HepG2 (cell line): ENCODE results near the gene POLR3K. TPM values are rescaled to one million over a fixed set of nuclear protein-coding genes. Genes with fewer than 3 reads are reported as not detected.

Experiments
- BCLAF1 ChIP-seq: fragments of 450-650 bp; IDR thresholded peaks from 2 replicates; pipeline ENCODE4 v1.6.1; 2017; ENCODE audit warnings: mild to moderate bottlenecking
- FOSL2 ChIP-seq: sonication (generic); formaldehyde crosslinking; IDR thresholded peaks from 2 replicates; pipeline ENCODE4 v1.4.0; 2020; ENCODE audit warnings: missing genetic modification reagents
- FOXC1 ChIP-seq: sonication (generic); formaldehyde crosslinking; IDR thresholded peaks from 2 replicates; pipeline ENCODE4 v1.8.0; 2022; ENCODE audit warnings: mild to moderate bottlenecking, missing genetic modification reagents, borderline replicate concordance
- MEF2D ChIP-seq: sonication (generic); formaldehyde crosslinking; IDR thresholded peaks from 2 replicates; pipeline ENCODE4 v1.5.1; 2020; ENCODE audit warnings: mild to moderate bottlenecking, missing genetic modification reagents
- NRL ChIP-seq: sonication (generic); formaldehyde crosslinking; IDR thresholded peaks from 2 replicates; pipeline ENCODE4 v1.5.0; 2020; ENCODE audit warnings: missing genetic modification reagents, mild to moderate bottlenecking, moderate library complexity, borderline replicate concordance
- PHB2 ChIP-seq: fragments of 450-650 bp; IDR thresholded peaks from 2 replicates; pipeline ENCODE4 v1.6.1; 2018; ENCODE audit not compliant: partially characterized antibody
- PTBP1 ChIP-seq: fragments of 200-400 bp; formaldehyde crosslinking; IDR thresholded peaks from 2 replicates; pipeline ENCODE4 v1.6.1; 2018; ENCODE audit warnings: low read length, low read depth; ENCODE audit not compliant: poor library complexity, severe bottlenecking
- RNF219 ChIP-seq: sonication (generic); formaldehyde crosslinking; IDR thresholded peaks from 2 replicates; pipeline ENCODE4 v1.5.0; 2020; ENCODE audit warnings: mild to moderate bottlenecking, missing genetic modification reagents
- TBP ChIP-seq: sonication (generic); formaldehyde crosslinking; IDR thresholded peaks from 2 replicates; pipeline ENCODE4 v1.5.0; 2020; ENCODE audit warnings: missing genetic modification reagents
- TGIF2 ChIP-seq: IDR thresholded peaks from 2 replicates; pipeline ENCODE4 v1.6.1; 2016; ENCODE audit warnings: control low read depth, missing compliant biosample characterization
- WIZ ChIP-seq: sonication (generic); formaldehyde crosslinking; IDR thresholded peaks from 2 replicates; pipeline ENCODE4 v1.5.1; 2020; ENCODE audit warnings: mild to moderate bottlenecking, missing genetic modification reagents
- ZBTB3 ChIP-seq: sonication (generic); formaldehyde crosslinking; IDR thresholded peaks from 2 replicates; pipeline ENCODE4 v1.4.0; 2020; ENCODE audit warnings: low read depth, mild to moderate bottlenecking, moderate library complexity, missing genetic modification reagents, borderline replicate concordance
- ZBTB39 ChIP-seq: sonication (generic); formaldehyde crosslinking; IDR thresholded peaks from 2 replicates; pipeline ENCODE4 v1.5.0; 2020; ENCODE audit warnings: missing genetic modification reagents
- ZNF337 ChIP-seq: sonication (generic); formaldehyde crosslinking; IDR thresholded peaks from 2 replicates; pipeline ENCODE4 v1.5.1; 2020; ENCODE audit warnings: missing genetic modification reagents, low read depth, mild to moderate bottlenecking, borderline replicate concordance
- ZNF543 ChIP-seq: sonication (generic); formaldehyde crosslinking; IDR thresholded peaks from 2 replicates; pipeline ENCODE4 v1.4.0; 2020; ENCODE audit warnings: mild to moderate bottlenecking, missing genetic modification reagents
- ZNF589 ChIP-seq: sonication (generic); formaldehyde crosslinking; conservative IDR thresholded peaks from 2 replicates; pipeline ENCODE4 v1.8.0; 2022; ENCODE audit warnings: mild to moderate bottlenecking, moderate library complexity, missing genetic modification reagents
- ZNF781 ChIP-seq: sonication (generic); formaldehyde crosslinking; IDR thresholded peaks from 2 replicates; pipeline ENCODE4 v1.5.1; 2020; ENCODE audit warnings: borderline replicate concordance, mild to moderate bottlenecking, missing genetic modification reagents; ENCODE audit errors: not compliant biosample characterization
- ZSCAN9 ChIP-seq: IDR thresholded peaks from 2 replicates; pipeline ENCODE4 v1.6.1; 2016; ENCODE audit warnings: borderline replicate concordance
- polyA plus RNA-seq, 8 experiments: library from polyadenylated mRNA; depleted of rRNA in 3 of 8; stranded (reverse) in 7 of 8; unstranded in 1 of 8; fragments of >200 nt; fragmentation: Illumina TruSeq in 4 of 8; extraction: Trizol in 4 of 8; gene quantifications; 2 replicates each; pipeline versions ENCODE4 v1.2.1 to v1.2.3, GENCODE V29; 2011 to 2016; ENCODE audit warnings: low read depth in 4 of 8, missing spikeins in 1 of 8, mixed read lengths in 1 of 8; ENCODE audit not compliant: insufficient read depth in 1 of 8
- total RNA-seq, 5 experiments: library from RNA; depleted of rRNA; stranded (reverse); fragments of >200 nt; fragmentation: Illumina TruSeq; extraction: Trizol; gene quantifications; 2 replicates each; pipeline ENCODE4 v1.2.3, GENCODE V29; 2016; ENCODE audit warnings: low read depth in 1 of 5
- TF ChIP-seq, protein P1 (sequence below): sonication (generic); formaldehyde crosslinking; IDR thresholded peaks from 2 replicates; pipeline ENCODE4 v1.4.0; 2020; ENCODE audit warnings: low read depth, mild to moderate bottlenecking, missing genetic modification reagents
- TF ChIP-seq, protein P2 (sequence below): sonication (generic); formaldehyde crosslinking; IDR thresholded peaks from 2 replicates; pipeline ENCODE4 v1.5.1; 2020; ENCODE audit warnings: mild to moderate bottlenecking, missing genetic modification reagents

Gene POLR3K
- total and polyA plus RNA-seq, 2 of the 13 experiments (the other 11 are each of a cell fraction or from before 2014, with no cell fraction given) = 14.8 to 18.8 TPM

DNA sequence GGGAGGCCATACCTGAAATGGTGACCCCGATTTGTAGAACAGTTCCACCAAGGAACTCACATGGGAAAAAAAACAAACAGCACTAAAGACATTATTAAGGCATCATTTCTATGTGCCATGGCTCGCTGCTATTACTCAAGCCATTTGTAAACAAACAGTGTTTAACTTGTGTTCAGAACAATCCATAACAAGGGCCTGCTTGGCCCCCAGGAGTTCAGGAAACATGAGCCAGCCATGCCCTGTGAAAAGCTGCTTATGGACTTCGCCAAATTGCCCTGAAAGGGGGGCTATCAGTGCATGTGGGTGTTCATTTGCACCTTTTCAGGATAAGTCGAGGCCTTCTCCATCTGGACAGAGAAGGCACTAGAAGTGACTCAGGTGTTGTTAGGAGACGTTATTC, 8.0 kb downstream of the POLR3K start (continued):
- TF ChIP-seq RNF219 (CRISPR knock-in tag) = no peak
- TF ChIP-seq ZNF543 (CRISPR knock-in tag) = no peak
- peak; percentile 10; the same call in 1 of the 2 replicates for TF ChIP-seq FOSL2 (CRISPR knock-in tag)
- 0 out of 2 replicates have a peak, but pooled peaks have one; percentile 27 for TF ChIP-seq MEF2D (CRISPR knock-in tag)
- no peak for TF ChIP-seq BCLAF1
- no peak for TF ChIP-seq FOXC1
- no peak for TF ChIP-seq TBP (CRISPR knock-in tag)
- TF ChIP-seq, protein P1, sequence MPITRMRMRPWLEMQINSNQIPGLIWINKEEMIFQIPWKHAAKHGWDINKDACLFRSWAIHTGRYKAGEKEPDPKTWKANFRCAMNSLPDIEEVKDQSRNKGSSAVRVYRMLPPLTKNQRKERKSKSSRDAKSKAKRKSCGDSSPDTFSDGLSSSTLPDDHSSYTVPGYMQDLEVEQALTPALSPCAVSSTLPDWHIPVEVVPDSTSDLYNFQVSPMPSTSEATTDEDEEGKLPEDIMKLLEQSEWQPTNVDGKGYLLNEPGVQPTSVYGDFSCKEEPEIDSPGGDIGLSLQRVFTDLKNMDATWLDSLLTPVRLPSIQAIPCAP (CRISPR knock-in tag) = no peak
- no peak for TF ChIP-seq ZSCAN9 (CRISPR knock-in tag)
- TF ChIP-seq, protein P2, sequence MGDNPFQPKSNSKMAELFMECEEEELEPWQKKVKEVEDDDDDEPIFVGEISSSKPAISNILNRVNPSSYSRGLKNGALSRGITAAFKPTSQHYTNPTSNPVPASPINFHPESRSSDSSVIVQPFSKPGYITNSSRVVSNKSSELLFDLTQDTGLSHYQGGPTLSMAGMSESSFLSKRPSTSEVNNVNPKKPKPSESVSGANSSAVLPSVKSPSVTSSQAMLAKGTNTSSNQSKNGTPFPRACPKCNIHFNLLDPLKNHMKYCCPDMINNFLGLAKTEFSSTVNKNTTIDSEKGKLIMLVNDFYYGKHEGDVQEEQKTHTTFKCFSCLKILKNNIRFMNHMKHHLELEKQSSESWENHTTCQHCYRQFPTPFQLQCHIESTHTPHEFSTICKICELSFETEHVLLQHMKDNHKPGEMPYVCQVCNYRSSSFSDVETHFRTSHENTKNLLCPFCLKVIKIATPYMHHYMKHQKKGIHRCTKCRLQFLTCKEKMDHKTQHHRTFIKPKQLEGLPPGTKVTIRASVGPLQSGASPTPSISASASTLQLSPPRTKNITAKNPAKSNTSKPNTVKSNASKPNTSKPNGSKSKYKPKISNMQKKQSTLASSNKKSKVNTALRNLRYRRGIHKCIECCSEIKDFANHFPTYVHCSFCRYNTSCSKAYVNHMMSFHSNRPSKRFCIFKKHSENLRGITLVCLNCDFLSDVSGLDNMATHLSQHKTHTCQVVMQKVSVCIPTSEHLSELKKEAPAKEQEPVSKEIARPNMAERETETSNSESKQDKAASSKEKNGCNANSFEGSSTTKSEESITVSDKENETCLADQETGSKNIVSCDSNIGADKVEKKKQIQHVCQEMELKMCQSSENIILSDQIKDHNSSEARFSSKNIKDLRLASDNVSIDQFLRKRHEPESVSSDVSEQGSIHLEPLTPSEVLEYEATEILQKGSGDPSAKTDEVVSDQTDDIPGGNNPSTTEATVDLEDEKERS (CRISPR knock-in tag) = no peak
- TF ChIP-seq ZNF337 = no peak
- no peak for TF ChIP-seq ZNF589 (CRISPR knock-in tag)
- TF ChIP-seq PHB2 = no peak
- no peak for TF ChIP-seq WIZ
- TF ChIP-seq PTBP1 = no peak
- TF ChIP-seq ZBTB39 (CRISPR knock-in tag) = no peak
- TF ChIP-seq NRL = no peak
- TF ChIP-seq TGIF2 (CRISPR knock-in tag) = no peak
- no peak for TF ChIP-seq ZNF781 (CRISPR knock-in tag)
- TF ChIP-seq ZBTB3 = no peak
